ENCODE data around the gene EIPR1. TPM values are rescaled to one million over a fixed set of nuclear protein-coding genes. Genes with fewer than 3 reads are reported as not detected.

Gene EIPR1
- total and polyA plus RNA-seq, 2 of the 4 experiments (the other 2 are of a cell fraction): 46.5 to 67.4 TPM

GRCh38 chr2:3162442-3163077, 215.1 kb downstream of the EIPR1 start:
- DNase-seq: no peak
- Histone ChIP-seq H3K4me3 (ENCODE audit: insufficient read depth, low read depth, low read length) (no peak overlapping the region), H4K5ac (ENCODE audit: low read depth, low read length) (no peak overlapping the region), H4K20me1 (ENCODE audit: insufficient read depth, low read length) (no peaks in the 10 kb centered on the region), H2BK120ac (ENCODE audit: low read depth, low read length) (no peak overlapping the region), H3K9ac (ENCODE audit: low read depth, low read length) (no peak overlapping the region), H3K4me2 (ENCODE audit: low read depth, low read length) (no peak overlapping the region), H3K4ac (ENCODE audit: low read depth, low read length) (no peak overlapping the region), H2AFZ (replicated peaks; ENCODE audit: low read length, poor library complexity) (no peak overlapping the region), H4K91ac (ENCODE audit: insufficient read depth, low read depth, low read length) (no peak overlapping the region), H3K79me1 (ENCODE audit: low read depth in 1 of 2, low read length in 2 of 2) (no peaks in the 10 kb centered on the region), H3K4me1 (ENCODE audit: control insufficient read depth, insufficient read depth, low read length) (no peaks in the 10 kb centered on the region), H3K18ac (ENCODE audit: low read depth, low read length) (no peak overlapping the region), H2BK20ac (ENCODE audit: low read depth, low read length) (no peak overlapping the region), H3K27me3 (ENCODE audit: control insufficient read depth, insufficient read depth, low read length) (no peaks in the 10 kb centered on the region), H3K36me3 (ENCODE audit: control insufficient read depth, insufficient read depth, low read length) (no peaks in the 10 kb centered on the region), H2BK5ac (ENCODE audit: low read depth, low read length, poor library complexity, severe bottlenecking) (no peak overlapping the region), H2AK5ac (ENCODE audit: low read depth, low read length) (no peak overlapping the region), H3K9me3 (ENCODE audit: control insufficient read depth, insufficient read depth, low read length) (peaks cover 10% of the 10 kb centered on the region; the same call in 1 of the 2 replicates), H2AK9ac (replicated peaks; ENCODE audit: low read depth, low read length, poor library complexity) (no peak overlapping the region), H3K9me1 (ENCODE audit: insufficient read depth, low read length) (0 out of 2 replicates have a peak, but pooled peaks cover 5% of the 10 kb centered on the region), H4K8ac (ENCODE audit: low read depth in 2 of 2, low read length in 2 of 2) (no peak overlapping the region), H2BK15ac (ENCODE audit: low read depth, low read length) (no peak overlapping the region), H3K23ac (ENCODE audit: low read depth, low read length) (no peak overlapping the region), H3K27ac (ENCODE audit: insufficient read depth, low read length) (no peak overlapping the region), H3K56ac (ENCODE audit: extremely low read depth, insufficient read depth, low read length) (no peak overlapping the region), H3K14ac (replicated peaks; ENCODE audit: low read depth, low read length) (no peak overlapping the region)
- intact Hi-C loops (cut with micrococcal nuclease) (no loop called here), dilution Hi-C loops (cut with HindIII; ENCODE audit: low sequenced_read_pairs, unreplicated experiment) (no loop called here), in situ Hi-C loops (cut with MboI; ENCODE audit: low sequenced_read_pairs) (no loop called here)
- no peak for ATAC-seq (ENCODE audit: low read depth)
- ChIA-PET POLR2A (ENCODE audit: unreplicated experiment) (no interaction called here), CTCF (no interaction called here)
- TF ChIP-seq RAD21 (IDR thresholded peaks at IDR 0.05; ENCODE audit: low read length) (no peak), CTCF (conservative IDR thresholded peaks at IDR 0.05; ENCODE audit: low read depth, low read length) (no peak), CEBPB (IDR thresholded peaks at IDR 0.05; ENCODE audit: low read depth, low read length) (no peak), NFE2L2 (IDR thresholded peaks at IDR 0.05; ENCODE audit: low read depth, low read length) (no peak), MXI1 (IDR thresholded peaks at IDR 0.05; ENCODE audit: borderline replicate concordance, low read depth, low read length) (no peak)
- no CpG with 5 or more reads among the region's 6 CpGs for WGBS, 2 experiments (ENCODE audit: extremely low coverage in 2 of 2, insufficient read length in 1 of 2)
- BruUV-seq (replicated peaks): no TSS peak

Measured in IMR-90 (cell line).